ENCODE data around the gene TMEM135.
"Not testable (repeated sequence)": the region's sequence is repeated elsewhere in the genome, so short reads cannot be mapped to it uniquely, and the experiment has no call there.

DNA sequence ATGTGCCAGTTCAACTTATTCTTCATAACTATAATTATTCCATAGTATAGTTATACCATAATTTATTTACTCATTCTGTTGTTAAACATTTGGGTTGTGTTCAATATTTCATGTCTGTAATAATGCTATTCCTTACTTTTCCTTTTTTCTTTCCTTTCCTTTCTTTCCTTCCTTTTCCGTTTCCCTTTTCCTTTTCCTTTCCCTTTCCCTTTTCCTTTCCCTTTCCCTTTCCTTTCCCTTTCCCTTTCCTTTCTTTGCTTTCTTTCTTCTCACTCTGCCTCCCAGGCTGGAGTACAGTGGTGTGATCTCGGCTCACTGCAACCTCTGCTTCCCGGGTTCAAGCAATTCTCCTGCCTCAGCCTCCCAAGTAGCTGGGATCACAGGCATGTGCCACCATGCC lies 151.2 kb downstream of the TMEM135 start:
- not testable (repeated sequence) for TF ChIP-seq CTCF, EZH2, EZH2phosphoT487 (IDR thresholded peaks at IDR 0.05)

All from neural progenitor cell (in vitro differentiated cells).